GM11168 (cell line): ENCODE measurements around the gene TYK2.

Source experiments
- in situ Hi-C: fragments of 300-500 bp; cut with MboI; formaldehyde crosslinking; loops from one replicate; pipeline ENCODE4 v1.12.0; 2022; ENCODE audit warnings: low sequenced_read_pairs; ENCODE audit not compliant: unreplicated experiment

Gene TYK2

GRCh38 chr19:10318807-10319682 is 61.3 kb downstream of the TYK2 start:
- in situ Hi-C loops: no loop called here

- in situ Hi-C loops: no loop called here
These were observed 62.4 kb downstream of the TYK2 start for GRCh38 chr19:10317857-10318462.

- in situ Hi-C loops: no loop called here
These were observed 63.1 kb downstream of the TYK2 start for GRCh38 chr19:10317045-10317856.

- in situ Hi-C loops: no loop called here
These were observed 63.9 kb downstream of the TYK2 start for GRCh38 chr19:10316229-10317044.

- in situ Hi-C loops: no loop called here
These were observed 64.8 kb downstream of the TYK2 start, which contains the start of gene FDX2 for GRCh38 chr19:10315335-10316214. Gene FDX2, minus strand, starts transcription at chr19:10316015. Its CDS starts 19 bp downstream, at chr19:10315996.

GRCh38 chr19:10309423-10309822 is 70.9 kb downstream of the TYK2 start, which contains the start of gene ZGLP1:
Gene ZGLP1, minus strand, starts transcription at chr19:10309815.
- in situ Hi-C loops: loop anchor here (5.0 kb wide), 1 partner anchor 42 kb away; no protein-coding TSS in a partner anchor

GRCh38 chr19:10306327-10306726 is 74.0 kb downstream of the TYK2 start:
- in situ Hi-C loops: loop anchor here (5.0 kb wide), 1 partner anchor 39 kb away; no protein-coding TSS in a partner anchor

GRCh38 chr19:10305139-10305806 is 75.1 kb downstream of the TYK2 start:
- in situ Hi-C loops: loop anchor here (5.0 kb wide), 1 partner anchor 38 kb away; no protein-coding TSS in a partner anchor
